GM23338 (cell line): ENCODE measurements around the gene CCDC191. TPM values are rescaled to one million over a fixed set of nuclear protein-coding genes. Genes with fewer than 3 reads are reported as not detected.

Experiments
- ATAC-seq: fragments of 200-7000 bp; cut with Tn5 transposase; 3 replicates; pipeline ENCODE4 v1.9.1; 2020
- DNase-seq: peaks from one replicate; pipeline ENCODE4 v3.0.0-alpha.2; 2015; ENCODE audit warnings: low spot score
- H2AFZ ChIP-seq: fragments of 200-600 bp; sonication (generic); 2 replicates; pipeline ENCODE4 v1.8.0; 2016; ENCODE audit warnings: antibody characterized with exemption, mild to moderate bottlenecking, moderate library complexity
- H3F3A ChIP-seq: fragments of 200-600 bp; sonication (generic); replicated peaks from 2 replicates; pipeline ENCODE4 v1.8.0; 2017; ENCODE audit warnings: antibody characterized with exemption, mixed run types, low read depth
- H3K27ac ChIP-seq: fragments of 200-600 bp; sonication (generic); 2 replicates; pipeline ENCODE4 v1.6.1; 2016; ENCODE audit warnings: low read depth
- H3K27me3 ChIP-seq: fragments of 200-600 bp; sonication (generic); 2 replicates; pipeline ENCODE4 v1.8.0; 2016; ENCODE audit warnings: mild to moderate bottlenecking, mixed run types, moderate library complexity; ENCODE audit not compliant: insufficient read depth
- H3K36me3 ChIP-seq: fragments of 200-600 bp; sonication (generic); 2 replicates; pipeline ENCODE4 v1.8.0; 2016; ENCODE audit warnings: mild to moderate bottlenecking; ENCODE audit not compliant: insufficient read depth
- H3K4me1 ChIP-seq: fragments of 200-600 bp; sonication (generic); 2 replicates; pipeline ENCODE4 v1.8.0; 2016; ENCODE audit warnings: mild to moderate bottlenecking, moderate library complexity; ENCODE audit not compliant: insufficient read depth
- H3K4me2 ChIP-seq: fragments of 200-600 bp; sonication (generic); 2 replicates; pipeline ENCODE4 v1.7.1; 2017; ENCODE audit warnings: mixed run types
- H3K4me3 ChIP-seq: fragments of 200-600 bp; sonication (generic); 2 replicates; pipeline ENCODE4 v1.6.1; 2016; ENCODE audit warnings: mixed run types
- H3K79me2 ChIP-seq: fragments of 200-600 bp; sonication (generic); replicated peaks from 2 replicates; pipeline ENCODE4 v1.8.0; 2017; ENCODE audit warnings: mild to moderate bottlenecking; ENCODE audit not compliant: insufficient read depth
- H3K9me2 ChIP-seq: fragments of 200-600 bp; sonication (generic); 2 replicates; pipeline ENCODE4 v1.8.0; 2017; ENCODE audit not compliant: insufficient read depth
- H4K20me1 ChIP-seq: fragments of 200-600 bp; sonication (generic); replicated peaks from 2 replicates; pipeline ENCODE4 v1.8.0; 2017; ENCODE audit warnings: mild to moderate bottlenecking; ENCODE audit not compliant: insufficient read depth
- H3K27ac Mint-ChIP-seq: 2 replicates; pipeline ENCODE4 v1.8.0; 2020; ENCODE audit warnings: inconsistent platforms, mild to moderate bottlenecking, moderate library complexity, mixed read lengths
- H3K27me3 Mint-ChIP-seq: 3 replicates; pipeline ENCODE4 v1.8.0; 2022; ENCODE audit warnings: low read depth, mild to moderate bottlenecking, moderate library complexity, mixed read lengths, inconsistent platforms; ENCODE audit not compliant: insufficient read depth, poor library complexity
- H3K36me3 Mint-ChIP-seq: 3 replicates; pipeline ENCODE4 v1.8.0; 2021; ENCODE audit warnings: low read depth, mild to moderate bottlenecking, inconsistent platforms, moderate library complexity, mixed read lengths
- H3K4me1 Mint-ChIP-seq: 3 replicates; pipeline ENCODE4 v1.8.0; 2020; ENCODE audit warnings: mild to moderate bottlenecking, inconsistent platforms, mixed read lengths
- H3K4me3 Mint-ChIP-seq: 3 replicates; pipeline ENCODE4 v1.8.0; 2021; ENCODE audit warnings: moderate library complexity, mild to moderate bottlenecking, inconsistent platforms, mixed read lengths
- H3K9me3 Mint-ChIP-seq: 3 replicates; pipeline ENCODE4 v1.8.0; 2020; ENCODE audit warnings: moderate library complexity, mild to moderate bottlenecking, inconsistent platforms, mixed read lengths
- ETS1 ChIP-seq: IDR thresholded peaks from 2 replicates; pipeline ENCODE4 v1.6.1; 2016; ENCODE audit warnings: antibody characterized with exemption
- polyA plus RNA-seq: library from polyadenylated mRNA; unstranded; fragments of >200 nt; fragmentation: Nextera tagmentation; extraction: Ambion mirVana; gene quantifications from 2 replicates; pipeline ENCODE4 v1.2.1, GENCODE V29; 2016
- total RNA-seq: library from RNA; depleted of rRNA; stranded (reverse); fragments of >200 nt; shearing (Covaris generic); gene quantifications from 2 replicates; pipeline ENCODE4 v1.2.3, GENCODE V29; 2014
- TF ChIP-seq, protein P1 (sequence below): fragments of 250-450 bp; sonication (Bioruptor Pico); IDR thresholded peaks from 2 replicates; pipeline ENCODE4 v1.5.0; 2020; ENCODE audit warnings: mild to moderate bottlenecking, moderate library complexity
- TF ChIP-seq, protein P2 (sequence below), 2 experiments: fragments of 200-600 bp in 1 of 2; sonication (generic) in 1 of 2; conservative IDR thresholded peaks; 2 replicates each; pipeline versions ENCODE4 v1.5.1 to v1.6.1; 2016 to 2017; ENCODE audit warnings: antibody characterized with exemption in 2 of 2, low read depth in 2 of 2, mild to moderate bottlenecking in 2 of 2, moderate library complexity in 1 of 2

Gene CCDC191
- total and polyA plus RNA-seq, 2 experiments from 2014 or later: 2.0 to 2.9 TPM

DNA sequence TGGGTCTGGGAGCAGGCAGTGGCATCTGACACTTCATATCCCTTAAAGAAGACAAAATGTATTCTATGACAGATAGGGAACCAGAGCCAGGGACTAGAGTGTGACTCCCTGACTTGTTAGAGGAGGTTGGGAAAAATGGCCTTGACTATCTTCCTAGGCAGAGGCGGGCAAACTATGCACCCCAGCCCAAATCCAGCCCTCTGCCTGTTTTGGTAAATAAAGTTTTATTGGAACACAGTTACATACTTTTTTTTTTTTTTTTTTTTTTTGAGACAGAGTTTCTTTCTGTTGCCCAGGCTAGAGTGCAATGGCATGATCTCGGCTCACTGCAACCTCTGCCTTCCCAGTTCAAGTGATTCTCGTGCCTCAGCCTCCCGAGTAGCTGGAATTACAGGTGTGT is 47.5 kb upstream of the CCDC191 start (continued):
- TF ChIP-seq, protein P1, sequence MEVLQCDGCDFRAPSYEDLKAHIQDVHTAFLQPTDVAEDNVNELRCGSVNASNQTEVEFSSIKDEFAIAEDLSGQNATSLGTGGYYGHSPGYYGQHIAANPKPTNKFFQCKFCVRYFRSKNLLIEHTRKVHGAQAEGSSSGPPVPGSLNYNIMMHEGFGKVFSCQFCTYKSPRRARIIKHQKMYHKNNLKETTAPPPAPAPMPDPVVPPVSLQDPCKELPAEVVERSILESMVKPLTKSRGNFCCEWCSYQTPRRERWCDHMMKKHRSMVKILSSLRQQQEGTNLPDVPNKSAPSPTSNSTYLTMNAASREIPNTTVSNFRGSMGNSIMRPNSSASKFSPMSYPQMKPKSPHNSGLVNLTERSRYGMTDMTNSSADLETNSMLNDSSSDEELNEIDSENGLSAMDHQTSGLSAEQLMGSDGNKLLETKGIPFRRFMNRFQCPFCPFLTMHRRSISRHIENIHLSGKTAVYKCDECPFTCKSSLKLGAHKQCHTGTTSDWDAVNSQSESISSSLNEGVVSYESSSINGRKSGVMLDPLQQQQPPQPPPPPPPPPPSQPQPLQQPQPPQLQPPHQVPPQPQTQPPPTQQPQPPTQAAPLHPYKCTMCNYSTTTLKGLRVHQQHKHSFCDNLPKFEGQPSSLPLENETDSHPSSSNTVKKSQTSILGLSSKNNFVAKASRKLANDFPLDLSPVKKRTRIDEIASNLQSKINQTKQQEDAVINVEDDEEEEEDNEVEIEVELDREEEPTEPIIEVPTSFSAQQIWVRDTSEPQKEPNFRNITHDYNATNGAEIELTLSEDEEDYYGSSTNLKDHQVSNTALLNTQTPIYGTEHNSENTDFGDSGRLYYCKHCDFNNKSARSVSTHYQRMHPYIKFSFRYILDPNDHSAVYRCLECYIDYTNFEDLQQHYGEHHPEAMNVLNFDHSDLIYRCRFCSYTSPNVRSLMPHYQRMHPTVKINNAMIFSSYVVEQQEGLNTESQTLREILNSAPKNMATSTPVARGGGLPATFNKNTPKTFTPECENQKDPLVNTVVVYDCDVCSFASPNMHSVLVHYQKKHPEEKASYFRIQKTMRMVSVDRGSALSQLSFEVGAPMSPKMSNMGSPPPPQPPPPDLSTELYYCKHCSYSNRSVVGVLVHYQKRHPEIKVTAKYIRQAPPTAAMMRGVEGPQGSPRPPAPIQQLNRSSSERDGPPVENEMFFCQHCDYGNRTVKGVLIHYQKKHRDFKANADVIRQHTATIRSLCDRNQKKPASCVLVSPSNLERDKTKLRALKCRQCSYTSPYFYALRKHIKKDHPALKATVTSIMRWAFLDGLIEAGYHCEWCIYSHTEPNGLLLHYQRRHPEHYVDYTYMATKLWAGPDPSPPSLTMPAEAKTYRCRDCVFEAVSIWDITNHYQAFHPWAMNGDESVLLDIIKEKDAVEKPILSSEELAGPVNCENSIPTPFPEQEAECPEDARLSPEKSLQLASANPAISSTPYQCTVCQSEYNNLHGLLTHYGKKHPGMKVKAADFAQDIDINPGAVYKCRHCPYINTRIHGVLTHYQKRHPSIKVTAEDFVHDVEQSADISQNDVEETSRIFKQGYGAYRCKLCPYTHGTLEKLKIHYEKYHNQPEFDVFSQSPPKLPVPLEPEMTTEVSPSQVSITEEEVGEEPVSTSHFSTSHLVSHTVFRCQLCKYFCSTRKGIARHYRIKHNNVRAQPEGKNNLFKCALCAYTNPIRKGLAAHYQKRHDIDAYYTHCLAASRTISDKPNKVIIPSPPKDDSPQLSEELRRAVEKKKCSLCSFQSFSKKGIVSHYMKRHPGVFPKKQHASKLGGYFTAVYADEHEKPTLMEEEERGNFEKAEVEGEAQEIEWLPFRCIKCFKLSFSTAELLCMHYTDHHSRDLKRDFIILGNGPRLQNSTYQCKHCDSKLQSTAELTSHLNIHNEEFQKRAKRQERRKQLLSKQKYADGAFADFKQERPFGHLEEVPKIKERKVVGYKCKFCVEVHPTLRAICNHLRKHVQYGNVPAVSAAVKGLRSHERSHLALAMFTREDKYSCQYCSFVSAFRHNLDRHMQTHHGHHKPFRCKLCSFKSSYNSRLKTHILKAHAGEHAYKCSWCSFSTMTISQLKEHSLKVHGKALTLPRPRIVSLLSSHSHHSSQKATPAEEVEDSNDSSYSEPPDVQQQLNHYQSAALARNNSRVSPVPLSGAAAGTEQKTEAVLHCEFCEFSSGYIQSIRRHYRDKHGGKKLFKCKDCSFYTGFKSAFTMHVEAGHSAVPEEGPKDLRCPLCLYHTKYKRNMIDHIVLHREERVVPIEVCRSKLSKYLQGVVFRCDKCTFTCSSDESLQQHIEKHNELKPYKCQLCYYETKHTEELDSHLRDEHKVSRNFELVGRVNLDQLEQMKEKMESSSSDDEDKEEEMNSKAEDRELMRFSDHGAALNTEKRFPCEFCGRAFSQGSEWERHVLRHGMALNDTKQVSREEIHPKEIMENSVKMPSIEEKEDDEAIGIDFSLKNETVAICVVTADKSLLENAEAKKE (CRISPR knock-in tag): no peak

GRCh38 chr3:114103181-114103580 is 46.9 kb upstream of the CCDC191 start:
- Histone ChIP-seq H3K4me2 (no peak overlapping the region), H2AFZ (peak overlapping the region; percentile 80), H3K79me2 (no peaks in the 10 kb centered on the region), H3K4me1 (peaks cover 17% of the 10 kb centered on the region), H3K27me3 (no peaks in the 10 kb centered on the region), H3K4me3 (no peak overlapping the region), H4K20me1 (no peaks in the 10 kb centered on the region), H3K9me2 (no peaks in the 10 kb centered on the region), H3K27ac (no peak overlapping the region), H3K36me3 (no peaks in the 10 kb centered on the region), H3F3A (no peaks in the 10 kb centered on the region)
- DNase-seq (peak; percentile 28), ATAC-seq (no peak)
- no peaks in the 10 kb centered on the region for H3K27me3 Mint-ChIP-seq
- no peaks in the 10 kb centered on the region for H3K9me3 Mint-ChIP-seq
- no peak overlapping the region for H3K27ac Mint-ChIP-seq
- TF ChIP-seq, protein P2, sequence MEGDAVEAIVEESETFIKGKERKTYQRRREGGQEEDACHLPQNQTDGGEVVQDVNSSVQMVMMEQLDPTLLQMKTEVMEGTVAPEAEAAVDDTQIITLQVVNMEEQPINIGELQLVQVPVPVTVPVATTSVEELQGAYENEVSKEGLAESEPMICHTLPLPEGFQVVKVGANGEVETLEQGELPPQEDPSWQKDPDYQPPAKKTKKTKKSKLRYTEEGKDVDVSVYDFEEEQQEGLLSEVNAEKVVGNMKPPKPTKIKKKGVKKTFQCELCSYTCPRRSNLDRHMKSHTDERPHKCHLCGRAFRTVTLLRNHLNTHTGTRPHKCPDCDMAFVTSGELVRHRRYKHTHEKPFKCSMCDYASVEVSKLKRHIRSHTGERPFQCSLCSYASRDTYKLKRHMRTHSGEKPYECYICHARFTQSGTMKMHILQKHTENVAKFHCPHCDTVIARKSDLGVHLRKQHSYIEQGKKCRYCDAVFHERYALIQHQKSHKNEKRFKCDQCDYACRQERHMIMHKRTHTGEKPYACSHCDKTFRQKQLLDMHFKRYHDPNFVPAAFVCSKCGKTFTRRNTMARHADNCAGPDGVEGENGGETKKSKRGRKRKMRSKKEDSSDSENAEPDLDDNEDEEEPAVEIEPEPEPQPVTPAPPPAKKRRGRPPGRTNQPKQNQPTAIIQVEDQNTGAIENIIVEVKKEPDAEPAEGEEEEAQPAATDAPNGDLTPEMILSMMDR (conservative IDR thresholded peaks at IDR 0.05; ENCODE audit: low read depth in 2 of 2): no peak
- no peak for TF ChIP-seq ETS1
- peaks cover 20% of the 10 kb centered on the region for H3K4me1 Mint-ChIP-seq
- no peaks in the 10 kb centered on the region for H3K36me3 Mint-ChIP-seq
- no peak overlapping the region for H3K4me3 Mint-ChIP-seq
